Suppressor macrophage (primary cell): Measurements from ENCODE around the gene NTSR1.

ENCODE experiments used
- DNase-seq, 4 experiments: peaks; one replicate each; pipeline ENCODE4 v3.0.0-alpha.2; 2020 to 2022
- total RNA-seq, 17 experiments: gene quantifications; one replicate each; lab custom pipeline; 2026; ENCODE audit warnings: mixed read lengths in 6 of 17, inconsistent platforms in 3 of 17; lab: John Stamatoyannopoulos, UW

Gene NTSR1
- total RNA-seq: 0 to 17.7 (median 0.62) reads per million in 17 experiments

DNA sequence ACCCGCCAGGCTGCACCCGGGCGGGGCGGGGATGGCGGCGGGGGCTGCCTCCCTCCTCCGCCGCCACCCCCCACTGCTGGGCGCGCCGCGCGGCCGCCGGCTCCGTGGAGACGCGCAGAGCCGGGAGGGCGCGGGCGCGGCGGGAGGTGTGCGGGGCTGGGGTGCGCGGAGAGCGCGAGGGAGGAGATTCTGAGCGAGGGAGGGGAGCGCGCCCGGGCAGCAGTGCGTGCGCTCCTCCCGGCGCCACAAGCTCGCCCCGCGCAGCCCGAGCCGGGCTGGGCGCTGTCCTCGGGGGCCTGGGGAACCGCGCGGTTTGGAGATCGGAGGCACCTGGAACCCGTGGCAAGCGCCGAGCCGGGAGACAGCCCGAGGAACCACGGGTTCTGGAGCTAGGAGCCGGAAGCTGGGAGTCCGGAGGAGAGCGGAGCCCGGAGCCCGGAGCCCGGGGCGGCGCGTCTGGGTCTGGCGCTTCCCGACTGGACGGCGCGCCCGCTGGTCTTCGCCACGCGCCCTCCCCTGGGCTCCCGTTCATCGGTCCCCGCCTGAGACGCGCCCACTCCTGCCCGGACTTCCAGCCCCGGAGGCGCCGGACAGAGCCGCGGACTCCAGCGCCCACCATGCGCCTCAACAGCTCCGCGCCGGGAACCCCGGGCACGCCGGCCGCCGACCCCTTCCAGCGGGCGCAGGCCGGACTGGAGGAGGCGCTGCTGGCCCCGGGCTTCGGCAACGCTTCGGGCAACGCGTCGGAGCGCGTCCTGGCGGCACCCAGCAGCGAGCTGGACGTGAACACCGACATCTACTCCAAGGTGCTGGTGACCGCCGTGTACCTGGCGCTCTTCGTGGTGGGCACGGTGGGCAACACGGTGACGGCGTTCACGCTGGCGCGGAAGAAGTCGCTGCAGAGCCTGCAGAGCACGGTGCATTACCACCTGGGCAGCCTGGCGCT is at the start of gene NTSR1:
Gene NTSR1 (plus strand): TSS at position 246 of the 946 bp plus-strand sequence. CDS start 372 bp downstream, at position 618.
- DNase-seq: peak; percentile 26 to 51 (median 31)

DNA sequence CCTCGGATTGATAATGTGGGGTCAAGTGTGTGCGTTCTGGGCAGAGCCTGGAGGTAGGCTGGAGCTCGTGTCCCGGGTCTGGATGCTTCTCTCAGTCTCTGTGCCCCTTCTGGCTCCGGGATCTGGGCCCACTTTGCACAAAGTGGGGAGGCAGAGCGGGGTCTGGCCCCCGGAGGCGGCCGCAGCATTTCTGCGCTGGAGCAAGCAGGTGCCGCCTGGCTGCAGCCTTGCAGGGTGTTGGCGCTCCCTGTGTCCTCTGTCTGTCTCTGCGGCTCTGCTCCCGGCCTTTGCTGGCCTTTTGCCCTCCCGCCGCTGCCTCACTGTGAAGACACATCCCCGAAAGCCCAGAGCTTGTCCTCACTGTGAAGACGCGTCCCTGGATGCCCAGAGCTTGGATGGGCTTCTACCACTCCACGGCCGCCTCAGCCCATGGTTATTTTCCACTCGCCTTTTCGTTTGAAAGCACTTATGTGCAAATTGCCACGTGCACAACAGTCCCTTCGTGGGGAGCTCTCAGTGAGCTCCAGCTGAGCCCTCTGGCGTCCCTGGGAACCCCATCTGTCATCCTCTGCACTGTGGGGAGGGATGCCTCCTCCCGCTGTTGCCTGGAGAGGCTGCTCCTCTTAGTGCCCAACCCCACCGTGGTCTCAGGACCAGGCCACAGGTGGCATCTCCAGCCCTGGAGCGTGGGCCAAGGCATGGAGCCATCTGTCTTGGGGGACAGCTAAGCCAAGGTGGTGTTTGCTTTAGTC is 49.0 kb upstream of the NTSR1 start:
- DNase-seq: no peak

DNA sequence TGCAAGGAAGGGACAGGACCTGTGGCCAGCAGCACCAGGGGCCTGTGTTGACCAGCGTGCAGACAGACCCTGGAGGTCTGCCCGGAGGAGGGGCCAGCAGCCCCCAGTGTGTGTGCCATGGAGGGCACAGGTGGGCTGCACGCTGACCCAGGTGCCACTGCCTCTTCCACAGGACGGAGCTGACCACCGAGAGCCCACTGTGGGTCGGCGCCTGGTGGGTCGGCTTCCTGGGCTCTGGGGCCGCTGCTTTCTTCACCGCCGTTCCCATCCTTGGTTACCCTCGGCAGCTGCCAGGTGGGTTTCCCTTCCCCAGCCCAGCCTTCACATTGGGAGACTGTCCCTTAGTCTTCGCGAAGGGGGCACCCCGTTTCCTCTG is 48.4 kb upstream of the NTSR1 start:
- no peak for DNase-seq

DNA sequence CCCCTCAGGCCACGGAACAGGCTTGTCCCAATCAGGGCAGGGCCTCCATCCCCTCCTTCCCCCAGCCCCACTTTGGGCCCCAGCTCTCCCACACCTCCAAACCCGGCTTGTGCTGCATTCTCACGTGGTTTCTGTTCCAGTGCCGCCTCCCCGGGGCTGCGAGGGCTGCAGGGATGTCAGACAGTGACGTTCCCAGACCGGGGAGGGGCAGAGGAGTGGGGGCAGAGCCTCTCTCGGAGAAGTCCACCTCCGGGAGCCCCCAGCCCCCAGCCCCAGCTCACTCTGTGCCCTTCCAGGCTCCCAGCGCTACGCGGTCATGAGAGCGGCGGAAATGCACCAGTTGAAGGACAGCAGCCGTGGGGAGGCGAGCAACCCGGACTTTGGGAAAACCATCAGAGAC is 47.9 kb upstream of the NTSR1 start:
- no peak for DNase-seq

DNA sequence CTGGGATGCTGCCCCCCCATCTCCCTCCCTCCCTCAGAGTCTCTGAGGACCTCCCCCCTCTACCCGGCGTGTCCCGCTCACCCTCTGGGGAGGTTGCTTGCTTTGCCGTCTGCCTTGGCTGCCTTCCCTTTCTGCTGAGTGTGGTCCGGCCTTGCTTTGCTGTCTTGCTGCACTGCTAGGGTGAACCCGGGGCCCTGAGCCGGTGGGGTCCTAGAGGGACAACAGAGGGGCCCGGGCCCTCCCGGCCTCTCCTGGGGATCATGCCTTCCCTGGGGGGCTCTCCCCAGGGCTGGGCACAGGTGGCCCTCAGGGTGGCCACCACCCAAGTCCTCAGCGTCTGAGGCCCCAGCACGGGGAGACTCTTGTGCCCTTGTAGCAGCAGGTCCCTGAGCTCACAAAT is 47.0 kb upstream of the NTSR1 start:
- no peak for DNase-seq

DNA sequence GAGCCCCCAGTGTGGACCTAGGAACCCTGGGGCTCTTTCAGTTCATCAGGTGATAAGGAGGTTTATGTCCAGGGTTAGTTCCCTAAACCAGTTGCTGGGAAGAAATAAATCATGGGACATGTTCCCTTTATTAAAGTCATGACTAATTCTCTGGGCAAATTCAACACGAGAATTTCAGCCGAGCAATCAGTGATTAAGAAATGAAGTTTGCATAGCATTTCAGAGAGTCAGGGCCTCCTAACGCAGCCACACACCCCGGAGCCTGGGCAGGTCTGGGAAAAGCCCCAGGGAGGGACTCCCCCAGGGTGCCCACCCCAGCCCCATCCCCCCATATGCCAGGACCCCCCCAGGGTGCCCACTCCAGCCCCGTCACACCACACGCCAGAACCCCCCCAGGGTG is 46.2 kb upstream of the NTSR1 start:
- peak; percentile 72 to 94 (median 86) for DNase-seq

DNA sequence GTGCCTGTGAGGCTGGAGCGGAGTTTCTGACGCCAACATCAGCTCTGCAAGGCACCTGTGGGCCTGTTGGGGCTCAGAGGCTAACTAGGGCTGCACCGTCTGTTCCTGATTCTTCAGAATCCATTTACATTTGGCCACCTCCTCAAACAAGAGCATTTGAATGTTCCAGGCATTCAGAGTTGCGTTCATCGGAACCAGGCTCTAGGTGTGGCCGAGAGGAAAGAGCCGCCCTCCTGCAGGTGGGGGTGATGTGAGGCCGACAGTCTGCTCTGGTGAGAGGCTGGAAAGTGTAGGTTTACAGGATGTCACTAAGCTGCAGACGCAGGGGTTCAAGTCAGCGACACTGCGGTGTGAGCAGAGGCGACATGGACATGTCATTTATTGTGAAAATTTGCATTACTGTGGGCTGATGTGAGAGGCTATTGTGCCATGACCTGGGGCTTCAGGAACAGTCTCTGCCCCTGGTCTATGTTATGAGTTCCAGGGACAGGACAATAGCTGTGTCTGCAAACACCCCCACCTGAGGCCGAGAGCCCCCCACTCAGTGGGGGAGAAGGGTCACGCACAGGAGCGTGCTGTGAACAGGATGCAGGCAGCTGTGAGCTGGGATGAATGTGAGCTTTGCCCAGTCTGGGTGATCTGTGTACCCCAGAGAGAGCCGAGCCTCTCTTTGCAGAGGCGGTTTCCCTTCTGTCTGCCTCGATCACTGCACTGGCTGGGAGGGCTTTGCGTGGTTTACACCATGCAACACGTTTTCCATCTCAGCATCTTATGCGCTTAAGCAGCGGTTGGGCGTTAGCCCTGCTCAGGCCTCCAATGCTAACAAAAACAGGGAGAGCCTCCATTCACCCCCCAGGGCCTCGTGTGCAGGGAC is 45.3 kb upstream of the NTSR1 start:
- no peak for DNase-seq

DNA sequence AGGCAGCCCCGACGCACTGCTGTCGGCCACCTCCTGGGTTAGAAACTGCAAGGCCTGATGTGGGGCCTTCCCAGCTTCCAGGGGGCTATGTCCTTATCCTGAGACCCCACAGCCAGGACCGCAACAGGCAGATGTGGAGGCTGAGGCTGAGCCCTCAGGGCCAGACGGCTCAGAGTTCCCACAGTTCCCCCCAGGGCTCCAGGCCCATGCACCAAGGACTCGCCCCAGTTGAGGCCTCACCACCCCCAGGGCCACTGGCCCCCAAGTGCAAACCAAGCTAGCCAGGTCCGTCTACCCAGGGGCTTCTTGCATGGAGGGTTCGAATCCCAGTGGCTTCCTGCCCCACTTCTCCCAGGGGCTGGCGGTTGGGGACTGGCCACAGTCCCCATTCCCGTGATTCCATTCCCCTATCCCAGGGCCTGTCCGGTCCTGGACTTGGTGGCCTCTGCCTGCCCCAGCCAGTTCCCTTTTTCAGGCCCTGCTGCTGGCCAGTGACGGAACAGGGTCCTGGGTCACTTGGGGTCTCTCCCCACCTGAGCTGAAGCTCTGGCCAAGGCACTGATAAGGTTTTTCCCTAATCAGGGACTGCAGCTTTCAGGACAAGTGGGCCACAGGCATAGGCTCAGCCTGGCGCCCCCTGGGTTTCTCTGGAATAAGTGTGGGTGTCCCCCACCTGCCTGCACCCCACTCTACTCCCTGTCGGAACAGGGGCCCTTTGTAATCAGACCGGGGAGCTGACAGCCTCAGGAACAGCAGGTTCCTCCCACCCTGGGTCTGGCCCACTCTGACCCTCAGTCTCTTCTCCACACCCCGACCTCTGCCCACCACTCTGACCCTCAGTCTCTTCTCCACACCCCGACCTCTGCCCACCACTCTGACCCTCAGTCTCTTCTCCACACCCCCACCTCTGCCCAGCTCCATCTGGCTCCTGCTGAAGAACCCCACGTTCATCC is 44.3 kb upstream of the NTSR1 start:
- DNase-seq: peak in 1 of 4 experiments; percentile 17

DNA sequence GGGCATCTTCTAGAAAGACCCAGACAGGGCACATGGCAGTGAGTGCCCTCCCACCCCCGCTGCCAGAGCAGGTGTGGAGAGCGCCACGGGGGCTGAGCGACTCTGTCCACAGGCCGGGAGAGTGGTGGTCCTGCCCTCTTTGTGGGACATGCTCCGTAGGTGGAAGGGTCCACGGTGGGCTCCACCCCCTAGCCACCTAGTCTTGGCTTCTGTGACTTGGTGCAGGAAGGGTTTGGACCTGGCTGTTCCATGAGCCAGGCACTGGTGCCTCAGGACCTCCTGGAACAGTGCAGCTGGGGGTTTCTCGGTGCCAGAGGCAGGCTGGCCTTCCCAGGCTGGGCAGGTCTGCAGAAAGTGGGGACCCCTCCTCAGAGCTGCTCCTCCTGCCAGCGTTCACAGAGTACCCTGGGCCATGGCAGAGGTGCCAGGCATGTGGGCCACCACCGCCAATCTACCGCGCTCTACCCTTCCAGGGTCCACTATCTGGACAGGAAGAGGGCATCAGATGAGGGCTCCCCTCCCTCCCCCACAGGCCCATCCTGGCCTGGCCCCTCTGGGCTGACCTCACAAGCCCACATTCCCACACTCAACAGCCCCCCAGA is 43.4 kb upstream of the NTSR1 start:
- no peak for DNase-seq

DNA sequence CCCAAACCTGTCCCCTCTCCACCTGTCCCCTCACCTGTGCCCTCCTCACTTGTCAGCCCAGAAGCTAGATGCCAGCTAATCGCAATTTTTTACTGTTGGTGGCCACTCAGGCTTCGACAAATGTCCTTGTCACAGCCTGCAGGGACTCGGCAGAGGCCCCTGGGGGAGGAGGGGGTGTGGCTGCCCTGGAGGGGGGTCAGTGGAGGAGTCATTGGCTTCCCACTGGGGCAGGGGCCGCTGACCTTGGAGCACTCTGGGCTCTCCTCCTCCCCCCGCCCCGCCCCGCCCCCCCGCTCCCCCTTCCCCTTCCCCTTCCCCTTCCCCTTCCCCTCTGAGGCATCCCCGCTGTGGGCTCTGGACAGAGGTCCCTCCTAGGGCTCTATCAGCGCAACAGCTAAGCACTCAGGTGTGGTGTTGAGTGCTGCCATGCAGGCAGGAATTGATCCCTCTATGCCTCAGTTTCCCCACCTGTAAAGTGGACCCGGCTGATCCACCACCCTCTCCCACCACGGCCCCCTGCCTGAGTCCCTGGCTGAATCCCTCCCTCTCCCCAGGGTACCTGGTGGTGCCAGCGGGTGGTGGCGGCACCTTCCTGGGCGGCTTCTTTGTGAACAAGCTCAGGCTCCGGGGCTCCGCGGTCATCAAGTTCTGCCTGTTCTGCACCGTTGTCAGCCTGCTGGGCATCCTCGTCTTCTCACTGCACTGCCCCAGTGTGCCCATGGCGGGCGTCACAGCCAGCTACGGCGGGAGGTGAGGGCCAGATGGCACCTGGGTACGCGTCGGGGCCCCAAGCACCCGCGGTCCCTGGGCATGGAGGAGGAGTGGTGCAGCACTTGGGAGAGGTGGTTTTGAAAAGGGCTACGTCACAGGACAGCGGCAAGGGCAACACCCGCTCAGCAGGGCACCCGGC is 42.6 kb upstream of the NTSR1 start:
- DNase-seq: no peak

DNA sequence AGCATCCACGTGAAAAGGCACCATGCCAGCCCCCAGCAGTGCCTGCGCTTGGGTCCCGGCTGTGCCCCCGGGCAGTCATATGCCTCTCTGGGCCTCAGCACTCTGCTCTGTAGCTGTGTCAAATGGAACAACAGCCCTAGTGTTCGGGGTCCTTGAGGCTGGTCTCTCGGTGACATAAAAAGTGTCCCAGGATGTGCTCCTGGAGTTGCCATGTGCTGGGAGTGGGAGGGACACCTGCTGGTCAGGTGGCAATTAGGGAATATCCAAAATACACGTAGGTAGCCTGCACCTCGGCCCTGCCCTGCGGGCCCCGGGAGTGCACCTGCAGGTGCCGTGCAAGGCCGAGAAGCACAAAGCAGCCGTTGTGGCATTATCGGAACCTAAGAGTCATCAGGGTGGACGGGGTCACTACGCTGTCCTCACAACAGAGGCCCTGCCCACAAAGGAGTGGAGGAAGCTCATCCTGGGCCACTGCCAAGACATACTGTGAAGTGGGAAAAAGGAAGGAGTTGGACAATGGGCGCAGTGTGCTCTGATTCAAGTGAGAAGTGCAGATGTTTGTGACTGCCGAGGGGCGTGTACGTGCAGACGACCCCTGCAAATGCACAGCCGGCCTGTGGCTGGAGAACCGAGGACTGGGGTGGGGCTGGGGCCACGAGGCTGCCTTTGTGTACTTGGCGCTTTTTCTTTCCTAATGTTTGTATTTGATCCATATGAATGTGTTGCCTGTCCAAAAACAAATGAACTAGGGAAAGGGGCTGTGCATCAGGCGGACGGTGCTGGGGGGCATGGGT is 41.7 kb upstream of the NTSR1 start:
- peak; percentile 90 to 95 (median 94) for DNase-seq

DNA sequence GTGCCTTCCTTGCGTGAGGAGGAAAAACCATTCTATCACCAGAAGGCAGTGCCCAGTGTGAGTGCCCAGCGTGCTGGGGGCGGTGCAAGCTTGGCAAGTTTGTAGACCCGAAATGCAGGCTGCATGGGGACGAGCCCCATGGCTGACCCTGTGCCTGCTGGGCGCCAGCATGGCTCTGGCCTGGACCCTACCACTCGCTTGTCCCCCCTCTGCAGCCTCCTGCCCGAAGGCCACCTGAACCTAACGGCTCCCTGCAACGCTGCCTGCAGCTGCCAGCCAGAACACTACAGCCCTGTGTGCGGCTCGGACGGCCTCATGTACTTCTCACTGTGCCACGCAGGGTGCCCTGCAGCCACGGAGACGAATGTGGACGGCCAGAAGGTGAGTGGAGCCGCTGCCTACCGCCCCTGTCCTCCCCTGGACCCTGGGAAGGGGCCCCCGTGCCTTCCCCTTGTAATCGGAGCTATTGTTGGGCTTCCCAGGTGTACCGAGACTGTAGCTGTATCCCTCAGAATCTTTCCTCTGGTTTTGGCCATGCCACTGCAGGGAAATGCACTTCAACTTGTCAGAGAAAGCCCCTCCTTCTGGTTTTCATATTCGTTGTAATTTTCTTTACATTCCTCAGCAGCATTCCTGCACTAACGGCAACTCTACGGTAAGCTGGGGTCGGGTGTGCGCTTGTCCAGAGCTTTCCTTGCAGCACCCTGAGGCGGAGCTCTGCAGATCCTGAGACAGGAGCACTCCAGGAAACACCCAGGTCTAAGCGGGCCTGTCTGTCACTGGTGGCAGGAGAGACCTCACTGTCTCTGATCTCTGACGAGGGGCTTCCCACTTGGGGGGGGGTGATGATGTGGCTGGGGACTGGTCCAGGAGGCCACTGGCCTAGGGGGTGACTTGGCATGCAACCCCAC is 40.9 kb upstream of the NTSR1 start:
- DNase-seq: no peak

DNA sequence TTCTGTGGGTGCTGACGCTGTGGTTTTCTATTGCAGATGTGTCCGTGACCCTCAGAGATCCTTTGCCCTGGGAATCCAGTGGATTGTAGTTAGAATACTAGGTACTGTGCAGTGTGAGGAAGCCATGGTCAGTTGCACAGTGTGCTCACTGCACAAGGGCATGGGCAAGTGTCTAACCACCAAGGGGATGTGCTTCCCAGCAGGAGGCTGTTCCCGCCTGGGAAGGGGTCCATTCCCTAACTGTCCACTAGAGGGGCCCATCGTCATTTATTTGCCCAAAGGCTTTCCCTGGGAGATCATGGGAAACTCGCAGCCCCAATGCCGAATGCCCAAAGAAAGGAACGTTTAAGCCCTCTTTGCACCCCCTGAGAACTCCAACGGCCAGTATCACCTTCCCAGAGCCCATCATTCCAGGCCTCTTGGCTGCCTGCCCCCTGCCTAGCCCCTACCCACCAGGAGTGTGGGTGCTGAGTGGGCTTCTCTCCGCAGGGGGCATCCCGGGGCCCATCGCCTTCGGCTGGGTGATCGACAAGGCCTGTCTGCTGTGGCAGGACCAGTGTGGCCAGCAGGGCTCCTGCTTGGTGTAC is 40.1 kb upstream of the NTSR1 start:
- DNase-seq: peak; percentile 73 to 82 (median 79)

DNA sequence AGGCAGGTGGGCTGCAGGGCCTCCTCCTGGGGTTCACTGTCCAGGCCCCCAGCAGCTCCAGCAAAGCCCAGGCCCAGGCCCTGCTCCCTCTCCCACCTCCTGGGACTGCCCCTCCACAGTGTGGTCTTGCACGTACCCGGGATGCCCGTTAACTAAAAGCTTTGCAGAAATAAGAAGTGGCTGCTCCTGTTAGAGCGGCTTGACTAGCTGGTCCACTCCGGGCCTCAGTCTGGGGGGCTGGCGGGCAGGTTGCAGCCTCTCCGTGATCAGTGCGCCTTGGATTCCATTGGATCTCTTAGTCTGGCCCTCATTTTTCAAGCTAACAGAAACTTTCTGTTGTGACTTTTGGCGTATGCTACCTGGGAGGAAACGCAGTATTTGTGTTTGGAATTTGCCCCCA is 39.4 kb upstream of the NTSR1 start:
- DNase-seq: no peak

DNA sequence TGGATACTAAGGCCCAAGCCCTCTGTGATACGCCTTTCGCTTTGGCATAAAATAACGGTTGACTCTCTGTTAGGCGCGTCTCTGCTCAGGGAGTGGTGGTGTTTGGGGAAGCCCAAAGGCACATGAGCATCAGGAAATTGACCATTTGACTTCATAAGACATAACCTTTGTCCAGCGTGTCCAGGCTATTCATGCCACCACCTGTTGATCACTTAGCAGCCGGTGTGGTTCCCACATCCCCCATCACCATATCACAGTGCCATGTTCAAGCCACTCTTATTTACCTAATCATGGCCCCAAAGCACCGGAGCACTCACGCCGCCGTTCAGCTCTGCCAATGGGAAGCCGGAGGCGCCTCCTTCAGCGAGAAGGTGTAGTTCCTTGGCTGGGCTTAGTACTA is 38.5 kb upstream of the NTSR1 start:
- no peak for DNase-seq

DNA sequence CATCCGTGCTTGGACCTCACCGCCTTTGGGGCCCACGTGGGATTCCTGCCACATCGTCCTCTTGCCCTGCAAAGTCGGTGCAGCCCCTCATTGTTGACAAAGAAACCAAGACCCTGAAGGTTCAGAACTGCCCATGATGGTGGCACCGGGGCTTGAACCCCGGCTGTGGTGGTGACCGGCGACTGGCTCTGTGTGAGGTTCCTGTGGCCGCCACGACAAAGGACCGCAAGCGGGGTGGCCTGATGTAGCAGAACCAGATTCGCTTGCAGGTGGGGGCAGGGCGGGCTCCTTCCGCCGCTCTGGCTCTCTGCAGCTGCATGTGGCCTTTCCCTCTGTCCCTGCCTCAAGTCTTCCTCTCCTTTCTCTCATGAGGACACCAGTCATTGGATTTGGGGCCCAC is 37.6 kb upstream of the NTSR1 start:
- DNase-seq: no peak

DNA sequence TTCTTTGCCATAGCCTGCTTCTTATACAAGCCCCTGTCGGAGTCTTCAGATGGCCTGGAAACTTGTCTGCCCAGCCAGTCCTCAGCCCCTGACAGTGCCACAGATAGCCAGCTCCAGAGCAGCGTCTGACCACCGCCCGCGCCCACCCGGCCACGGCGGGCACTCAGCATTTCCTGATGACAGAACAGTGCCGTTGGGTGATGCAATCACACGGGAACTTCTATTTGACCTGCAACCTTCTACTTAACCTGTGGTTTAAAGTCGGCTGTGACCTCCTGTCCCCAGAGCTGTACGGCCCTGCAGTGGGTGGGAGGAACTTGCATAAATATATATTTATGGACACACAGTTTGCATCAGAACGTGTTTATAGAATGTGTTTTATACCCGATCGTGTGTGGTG is 36.9 kb upstream of the NTSR1 start:
- DNase-seq: peak; percentile 46 to 76 (median 66)
